OCI-LY7 (cell line): ENCODE data around the gene THRB. TPM values are rescaled to one million over a fixed set of nuclear protein-coding genes. Genes with fewer than 3 reads are reported as not detected.

Experiments
- BruUV-seq: library from RNA; stranded (reverse); fragments of 400-500 nt; replicated peaks from 2 replicates; lab custom pipeline; 2021; lab: Mats Ljungman, UMichigan
- CTCF ChIA-PET: fragments of 300-600 bp; sonication (Branson Sonifier 250); formaldehyde crosslinking; loops from one replicate; lab custom pipeline; 2022; ENCODE audit warnings: antibody characterized with exemption; ENCODE audit not compliant: unreplicated experiment; lab: Charles Lee
- POLR2A ChIA-PET: fragments of 300-600 bp; sonication (Branson Sonifier 250); formaldehyde crosslinking; loops from one replicate; lab custom pipeline; 2022; ENCODE audit warnings: antibody characterized with exemption; lab: Charles Lee
- DNase-seq: peaks from one replicate; pipeline ENCODE4 v3.0.0-alpha.2; 2015; ENCODE audit warnings: low spot score
- H2AFZ ChIP-seq: fragments of 200-600 bp; sonication (generic), shearing (Covaris generic); 2 replicates; pipeline ENCODE4 v1.6.1; 2014; ENCODE audit warnings: mild to moderate bottlenecking, antibody characterized with exemption, low read length, moderate library complexity
- H3K27ac ChIP-seq: fragments of 200-600 bp; sonication (generic); 2 replicates; pipeline ENCODE4 v1.5.1; 2014; ENCODE audit warnings: mixed run types, low read depth, mild to moderate bottlenecking, moderate library complexity, low read length, inconsistent platforms; ENCODE audit not compliant: poor library complexity, severe bottlenecking
- H3K36me3 ChIP-seq: fragments of 200-600 bp; sonication (generic); 2 replicates; pipeline ENCODE4 v1.6.1; 2014; ENCODE audit warnings: mild to moderate bottlenecking, antibody characterized with exemption, low read length, moderate library complexity, mixed read lengths; ENCODE audit not compliant: insufficient read depth
- H3K4me1 ChIP-seq: fragments of 200-600 bp; sonication (generic); 2 replicates; pipeline ENCODE4 v1.5.1; 2014; ENCODE audit warnings: mild to moderate bottlenecking, low read length; ENCODE audit not compliant: insufficient read depth, poor library complexity, severe bottlenecking
- H3K4me2 ChIP-seq: fragments of 200-600 bp; sonication (generic); 2 replicates; pipeline ENCODE4 v1.6.1; 2014; ENCODE audit warnings: mild to moderate bottlenecking, low read length
- H3K4me3 ChIP-seq: fragments of 200-600 bp; sonication (generic); 2 replicates; pipeline ENCODE4 v1.5.1; 2014; ENCODE audit warnings: mild to moderate bottlenecking, low read depth, low read length; ENCODE audit not compliant: poor library complexity, severe bottlenecking
- H3K79me2 ChIP-seq: fragments of 200-600 bp; sonication (generic); 2 replicates; pipeline ENCODE4 v1.6.1; 2016; ENCODE audit warnings: low read depth, mild to moderate bottlenecking, low read length, moderate library complexity, mixed read lengths; ENCODE audit not compliant: insufficient read depth
- H3K9me2 ChIP-seq: fragments of 200-600 bp; sonication (generic); 2 replicates; pipeline ENCODE4 v1.6.1; 2016; ENCODE audit warnings: mild to moderate bottlenecking, low read length, mixed read lengths; ENCODE audit not compliant: insufficient read depth
- H3K9me3 ChIP-seq: fragments of 200-600 bp; sonication (generic); 2 replicates; pipeline ENCODE4 v1.6.1; 2014; ENCODE audit warnings: mild to moderate bottlenecking, mixed run types, low read length, mixed read lengths
- H4K20me1 ChIP-seq: fragments of 200-600 bp; sonication (generic); 2 replicates; pipeline ENCODE4 v1.6.1; 2014; ENCODE audit warnings: mild to moderate bottlenecking, antibody characterized with exemption, low read length, moderate library complexity, mixed read lengths; ENCODE audit not compliant: insufficient read depth
- EZH2phosphoT487 ChIP-seq: fragments of 200-600 bp; sonication (generic); IDR thresholded peaks from 2 replicates; pipeline ENCODE4 v1.6.1; 2018; ENCODE audit warnings: low read depth, borderline replicate concordance, mild to moderate bottlenecking, mixed run types, antibody characterized with exemption, low read length, moderate library complexity, mixed read lengths
- intact Hi-C: fragments of 100-400 bp; cut with micrococcal nuclease; formaldehyde crosslinking; loops from one replicate; pipeline ENCODE4 v1.10.0; 2022; ENCODE audit not compliant: unreplicated experiment
- total RNA-seq, 2 experiments: library from RNA; depleted of rRNA in 1 of 2; stranded (reverse); fragments of >200 nt in 1 of 2; shearing (Covaris generic) in 1 of 2; gene quantifications; 2 replicates each; pipeline ENCODE4 v1.2.3, GENCODE V29; 2014 to 2022
- TF ChIP-seq, protein P1 (sequence below): fragments of 200-600 bp; sonication (generic); conservative IDR thresholded peaks from 2 replicates; pipeline ENCODE4 v1.5.1; 2014; ENCODE audit warnings: mild to moderate bottlenecking, antibody characterized with exemption, low read length, moderate library complexity, mixed read lengths

The THRB gene
- total RNA-seq, 2 experiments from 2014 or later = not detected

DNA sequence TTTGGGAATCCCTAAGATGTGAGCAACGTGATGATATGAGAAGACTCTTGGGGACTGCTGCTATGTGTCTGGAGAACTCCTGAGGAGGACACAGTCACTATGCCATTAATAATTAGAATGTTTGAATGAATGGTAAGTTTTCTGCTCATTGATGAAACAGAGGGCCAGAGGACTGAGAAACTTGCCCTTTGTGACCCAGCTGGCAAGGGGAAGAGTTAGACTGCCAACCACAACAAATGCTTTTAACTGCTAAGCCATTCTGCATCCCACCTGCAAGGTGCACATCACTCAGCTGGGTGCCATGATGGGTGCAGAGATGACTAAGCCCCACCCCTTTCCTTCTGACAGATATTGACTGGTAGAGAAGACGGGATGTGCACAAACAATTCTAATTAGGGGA lies 249.6 kb downstream of the THRB start:
- TF ChIP-seq, protein P1, sequence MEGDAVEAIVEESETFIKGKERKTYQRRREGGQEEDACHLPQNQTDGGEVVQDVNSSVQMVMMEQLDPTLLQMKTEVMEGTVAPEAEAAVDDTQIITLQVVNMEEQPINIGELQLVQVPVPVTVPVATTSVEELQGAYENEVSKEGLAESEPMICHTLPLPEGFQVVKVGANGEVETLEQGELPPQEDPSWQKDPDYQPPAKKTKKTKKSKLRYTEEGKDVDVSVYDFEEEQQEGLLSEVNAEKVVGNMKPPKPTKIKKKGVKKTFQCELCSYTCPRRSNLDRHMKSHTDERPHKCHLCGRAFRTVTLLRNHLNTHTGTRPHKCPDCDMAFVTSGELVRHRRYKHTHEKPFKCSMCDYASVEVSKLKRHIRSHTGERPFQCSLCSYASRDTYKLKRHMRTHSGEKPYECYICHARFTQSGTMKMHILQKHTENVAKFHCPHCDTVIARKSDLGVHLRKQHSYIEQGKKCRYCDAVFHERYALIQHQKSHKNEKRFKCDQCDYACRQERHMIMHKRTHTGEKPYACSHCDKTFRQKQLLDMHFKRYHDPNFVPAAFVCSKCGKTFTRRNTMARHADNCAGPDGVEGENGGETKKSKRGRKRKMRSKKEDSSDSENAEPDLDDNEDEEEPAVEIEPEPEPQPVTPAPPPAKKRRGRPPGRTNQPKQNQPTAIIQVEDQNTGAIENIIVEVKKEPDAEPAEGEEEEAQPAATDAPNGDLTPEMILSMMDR = no peak
- TF ChIP-seq EZH2phosphoT487 = no peak
- Histone ChIP-seq H3K4me3 (no peak overlapping the region), H3K9me3 (no peaks in the 10 kb centered on the region), H3K79me2 (no peaks in the 10 kb centered on the region), H2AFZ (no peak overlapping the region), H3K9me2 (no peaks in the 10 kb centered on the region), H3K4me1 (no peaks in the 10 kb centered on the region), H3K27ac (no peak overlapping the region), H3K36me3 (no peaks in the 10 kb centered on the region), H3K4me2 (no peak overlapping the region), H4K20me1 (no peaks in the 10 kb centered on the region)
- BruUV-seq = no TSS peak
- no peak for DNase-seq
- ChIA-PET POLR2A (no interaction called here), CTCF (no interaction called here)
- intact Hi-C loops = no loop called here

DNA sequence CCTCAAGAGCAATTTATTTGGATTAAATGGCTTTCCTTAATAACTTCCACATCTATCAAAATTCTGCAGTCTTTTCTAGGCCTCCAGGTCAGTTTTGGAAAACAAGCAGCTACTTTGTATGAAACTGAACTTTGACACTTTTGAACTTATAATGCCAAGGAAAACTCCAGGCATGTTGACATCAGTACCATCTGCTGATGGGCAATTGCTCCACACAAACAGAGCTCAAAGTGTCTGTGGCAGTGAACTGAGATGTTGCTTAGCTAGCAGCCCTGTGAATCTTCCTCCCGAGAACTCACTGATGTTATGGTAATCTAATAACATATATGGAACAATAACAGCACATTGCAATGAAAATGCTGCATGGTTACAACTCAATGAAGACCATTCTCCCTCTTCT lies 250.2 kb downstream of the THRB start:
- Histone ChIP-seq H3K4me2 (no peak overlapping the region), H4K20me1 (no peaks in the 10 kb centered on the region), H3K9me2 (no peaks in the 10 kb centered on the region), H3K27ac (no peak overlapping the region), H3K9me3 (no peaks in the 10 kb centered on the region), H3K4me3 (no peak overlapping the region), H3K79me2 (no peaks in the 10 kb centered on the region), H2AFZ (no peak overlapping the region), H3K36me3 (no peaks in the 10 kb centered on the region), H3K4me1 (no peaks in the 10 kb centered on the region)
- ChIA-PET CTCF (no interaction called here), POLR2A (no interaction called here)
- TF ChIP-seq, protein P1 = no peak
- no peak for TF ChIP-seq EZH2phosphoT487
- no TSS peak for BruUV-seq
- DNase-seq = no peak
- intact Hi-C loops = no loop called here

DNA sequence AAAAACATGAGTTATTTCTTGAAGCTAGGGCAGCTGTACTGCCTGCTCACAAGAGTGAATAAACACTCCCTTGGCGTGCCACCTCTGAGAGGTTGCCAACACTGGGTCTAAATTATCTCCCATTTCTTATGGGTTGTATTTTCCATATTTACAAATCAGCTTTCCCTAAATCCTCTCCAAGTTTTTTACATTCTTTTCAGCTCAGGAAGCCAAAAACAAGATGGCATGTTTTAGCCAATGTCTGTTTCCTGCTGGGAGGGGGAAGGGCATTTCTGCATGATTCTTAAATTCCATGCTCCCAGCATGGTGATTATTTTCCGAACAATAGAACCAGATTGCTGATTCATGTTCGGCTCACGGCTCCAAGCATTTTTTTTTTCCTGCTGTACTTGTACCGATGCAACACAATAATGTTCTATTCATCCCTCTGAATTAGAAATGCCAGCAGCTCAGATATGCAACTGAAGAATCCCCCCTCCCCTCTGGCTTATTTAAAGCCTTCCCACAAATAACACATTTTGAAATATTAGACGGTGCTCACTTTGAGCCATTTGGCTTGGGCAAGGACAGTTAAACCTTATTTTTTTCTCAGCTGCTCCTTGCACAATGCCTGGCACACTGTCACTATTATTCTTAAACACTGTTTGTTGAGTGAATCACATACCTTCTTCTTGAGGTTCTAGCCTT lies 252.5 kb downstream of the THRB start:
- no peak for DNase-seq
- intact Hi-C loops = no loop called here
- H4K20me1 ChIP-seq = no peaks in the 10 kb centered on the region
- H3K36me3 ChIP-seq = no peaks in the 10 kb centered on the region
- CTCF ChIA-PET = no interaction called here
- H3K4me3 ChIP-seq = no peak overlapping the region
- no peaks in the 10 kb centered on the region for H3K4me1 ChIP-seq
- no TSS peak for BruUV-seq
- POLR2A ChIA-PET = interaction anchor here (0.6 kb wide), 2 partner anchors 18 to 207 kb away, joined by 3 to 7 read pairs; no protein-coding TSS in a partner anchor
- no peak overlapping the region for H2AFZ ChIP-seq
- TF ChIP-seq EZH2phosphoT487 = no peak
- TF ChIP-seq, protein P1 = no peak
- H3K4me2 ChIP-seq = no peak overlapping the region
- no peaks in the 10 kb centered on the region for H3K79me2 ChIP-seq
- no peak overlapping the region for H3K27ac ChIP-seq
- no peaks in the 10 kb centered on the region for H3K9me2 ChIP-seq
- H3K9me3 ChIP-seq = no peaks in the 10 kb centered on the region
